RPMI7951 (cell line): Measurements from ENCODE around the gene GSTM2. TPM values are rescaled to one million over a fixed set of nuclear protein-coding genes. Genes with fewer than 3 reads are reported as not detected.

Experiments
- DNase-seq: peaks from one replicate; pipeline ENCODE4 v3.0.0-alpha.2; 2012; ENCODE audit warnings: low read depth
- total RNA-seq: library from RNA; depleted of rRNA; stranded (reverse); fragments of >200 nt; shearing (Covaris generic); gene quantifications from 2 replicates; pipeline ENCODE4 v1.2.3, GENCODE V29; 2014

GSTM2 gene
- total RNA-seq, 1 experiment from 2014 or later = 17.5 TPM

DNA sequence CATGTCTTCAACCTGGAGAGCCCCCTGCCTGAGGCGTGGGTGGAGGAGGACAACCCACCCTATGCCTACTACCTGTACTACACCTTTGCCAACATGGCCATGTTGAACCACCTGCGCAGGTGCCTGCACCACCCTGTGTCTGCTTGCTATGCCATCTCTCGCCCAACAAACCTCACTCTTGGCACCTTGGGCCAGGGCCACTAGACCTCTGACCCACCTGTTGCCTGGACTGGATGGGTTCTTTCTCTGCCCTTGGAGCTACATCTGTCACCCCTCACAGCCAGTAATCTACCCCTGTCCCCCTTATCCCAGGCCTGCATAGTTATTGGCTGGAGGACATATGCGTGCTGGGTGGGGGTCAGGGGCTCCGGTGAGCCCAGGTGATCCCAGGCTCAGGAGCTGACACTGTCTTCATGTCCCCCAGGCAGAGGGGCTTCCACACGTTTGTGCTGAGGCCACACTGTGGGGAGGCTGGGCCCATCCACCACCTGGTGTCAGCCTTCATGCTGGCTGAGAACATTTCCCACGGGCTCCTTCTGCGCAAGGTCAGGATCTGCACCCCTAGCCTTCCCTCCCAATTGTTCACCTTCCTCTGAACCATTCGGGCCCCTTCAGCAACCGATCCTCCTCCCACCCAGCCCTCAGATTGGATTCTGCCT, 38.4 kb upstream of the GSTM2 start:
- DNase-seq = no peak

DNA sequence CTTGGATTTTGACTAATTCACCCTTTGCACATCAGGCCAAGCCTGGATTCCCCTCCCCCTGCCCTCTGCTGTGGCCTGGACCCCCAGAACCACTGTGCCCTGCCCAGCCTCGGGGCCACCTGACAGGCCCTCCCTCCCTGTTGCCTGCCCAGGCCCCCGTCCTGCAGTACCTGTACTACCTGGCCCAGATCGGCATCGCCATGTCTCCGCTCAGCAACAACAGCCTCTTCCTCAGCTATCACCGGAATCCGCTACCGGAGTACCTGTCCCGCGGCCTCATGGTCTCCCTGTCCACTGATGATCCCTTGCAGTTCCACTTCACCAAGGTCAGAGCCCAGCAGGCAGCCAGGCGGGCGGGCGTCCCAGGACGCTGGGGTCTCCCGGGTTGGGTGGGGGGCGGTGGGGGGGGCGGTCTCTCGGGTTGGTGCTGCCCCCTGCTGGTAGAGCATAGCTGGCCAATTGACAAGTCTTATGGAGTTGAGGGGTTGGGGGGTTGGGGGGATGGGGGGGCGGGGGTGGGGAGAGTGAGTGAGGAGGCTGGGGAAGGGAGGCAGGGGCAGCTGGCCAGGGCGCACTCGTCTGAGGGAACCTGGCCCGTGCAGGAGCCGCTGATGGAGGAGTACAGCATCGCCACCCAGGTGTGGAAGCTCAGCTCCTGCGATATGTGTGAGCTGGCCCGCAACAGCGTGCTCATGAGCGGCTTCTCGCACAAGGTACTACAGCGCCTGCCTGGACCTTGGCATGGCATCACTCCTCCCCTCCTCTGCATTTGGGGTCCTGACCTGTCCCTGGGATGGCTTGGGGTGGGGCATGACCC, 37.6 kb upstream of the GSTM2 start:
- no peak for DNase-seq

DNA sequence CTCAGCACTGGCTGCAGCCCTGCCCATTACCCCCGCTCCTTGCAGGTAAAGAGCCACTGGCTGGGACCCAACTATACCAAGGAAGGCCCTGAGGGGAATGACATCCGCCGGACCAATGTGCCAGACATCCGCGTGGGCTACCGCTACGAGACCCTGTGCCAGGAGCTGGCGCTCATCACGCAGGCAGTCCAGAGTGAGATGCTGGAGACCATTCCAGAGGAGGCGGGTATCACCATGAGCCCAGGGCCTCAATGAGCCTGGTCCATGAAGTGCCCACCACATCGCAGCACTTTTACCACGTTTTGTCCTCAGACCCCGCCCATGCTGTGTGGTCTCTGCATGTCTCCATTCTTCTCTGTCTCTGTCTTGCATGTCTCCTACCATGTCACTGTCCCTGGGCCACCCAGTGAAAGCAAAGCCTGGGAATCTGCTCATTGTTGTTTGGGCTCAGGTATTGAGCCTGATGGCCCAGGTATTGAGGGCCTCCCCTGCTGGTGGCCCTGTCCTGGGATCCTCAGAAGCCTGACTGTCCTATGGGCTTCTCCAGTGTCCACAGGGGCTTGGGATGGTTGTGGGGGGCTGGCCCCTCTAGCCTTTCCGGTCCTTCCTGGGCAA, 36.9 kb upstream of the GSTM2 start:
- DNase-seq = no peak

DNA sequence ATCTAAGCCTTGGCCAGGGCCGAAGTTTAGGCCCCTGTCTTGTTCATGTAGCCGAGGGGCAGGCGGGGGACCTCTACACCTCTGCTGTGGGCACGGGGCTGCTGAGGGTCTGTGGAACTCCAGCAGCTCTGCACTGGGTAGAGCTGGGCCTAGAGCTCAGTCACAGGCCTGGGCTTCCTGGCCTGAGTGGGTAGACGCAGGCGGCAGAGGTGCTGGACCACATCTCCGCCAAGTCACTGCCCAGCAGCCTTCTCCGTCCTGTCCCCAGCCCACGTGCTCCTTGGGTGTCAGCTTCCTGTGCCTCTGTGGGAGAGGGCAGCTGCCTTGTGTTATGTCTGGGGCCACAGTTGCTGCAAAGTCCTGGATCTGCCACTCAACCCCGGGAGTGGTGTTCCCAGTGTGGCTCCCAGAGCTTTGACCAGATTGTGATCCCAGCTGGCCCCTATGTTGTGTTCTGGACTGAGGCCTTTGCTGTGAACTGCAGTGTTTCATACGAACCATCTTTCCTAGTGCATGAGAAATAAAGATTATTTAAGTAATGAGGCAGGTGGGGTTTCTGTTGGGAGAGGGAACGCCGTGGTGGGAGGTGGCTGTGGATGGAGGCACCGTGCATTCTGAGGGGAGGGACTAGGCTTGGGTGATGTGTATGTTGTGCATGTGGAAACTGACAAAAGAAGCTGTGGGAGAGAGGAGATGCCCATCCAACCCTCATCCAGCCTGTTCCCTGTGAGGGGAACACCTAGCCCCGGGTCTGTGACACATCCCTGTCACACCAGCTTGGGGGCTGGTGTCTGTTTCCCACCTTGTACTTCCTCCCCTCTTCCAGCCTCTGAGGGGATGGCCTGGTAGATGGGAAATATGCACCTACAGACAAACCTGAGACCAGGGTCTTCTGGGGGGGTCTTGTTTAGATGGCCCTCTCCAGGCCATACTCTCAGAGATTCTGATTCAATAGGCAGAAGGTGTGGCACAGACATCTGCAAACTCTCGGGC, 36.0 kb upstream of the GSTM2 start:
- DNase-seq = no peak

DNA sequence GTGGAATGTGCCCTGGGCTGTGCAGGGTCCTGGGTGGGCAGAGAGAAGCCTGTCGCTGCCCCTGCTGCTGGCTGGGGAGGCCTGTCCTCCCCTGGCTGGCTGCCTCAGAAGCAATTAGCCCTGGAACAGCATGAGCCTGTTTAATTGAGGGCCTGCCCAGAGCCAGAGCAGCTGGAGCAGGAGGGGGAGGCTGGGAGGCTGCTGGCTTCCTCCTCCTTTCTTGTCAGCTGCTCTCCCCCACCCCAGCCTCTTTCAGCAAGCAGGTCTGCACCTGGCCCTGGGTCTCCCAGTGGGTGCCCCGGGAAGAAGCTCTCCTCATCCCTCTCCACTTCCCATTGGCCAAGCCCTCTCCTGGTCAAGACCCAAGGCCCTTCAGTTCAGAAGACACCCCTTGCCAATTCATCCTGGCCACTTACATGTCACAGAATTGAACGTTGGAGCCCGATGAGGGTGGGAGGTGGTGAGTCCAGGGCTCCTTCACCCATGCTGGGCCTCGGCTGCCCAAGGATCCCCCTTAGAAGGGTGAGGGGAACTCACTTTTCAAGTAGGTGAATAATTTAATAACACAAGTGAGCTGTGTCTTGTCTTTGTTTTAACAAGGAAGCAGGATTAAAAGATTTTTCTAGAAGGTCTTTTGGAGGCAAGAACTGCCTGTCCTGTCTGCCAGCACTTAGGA, 35.0 kb upstream of the GSTM2 start:
- DNase-seq = no peak

DNA sequence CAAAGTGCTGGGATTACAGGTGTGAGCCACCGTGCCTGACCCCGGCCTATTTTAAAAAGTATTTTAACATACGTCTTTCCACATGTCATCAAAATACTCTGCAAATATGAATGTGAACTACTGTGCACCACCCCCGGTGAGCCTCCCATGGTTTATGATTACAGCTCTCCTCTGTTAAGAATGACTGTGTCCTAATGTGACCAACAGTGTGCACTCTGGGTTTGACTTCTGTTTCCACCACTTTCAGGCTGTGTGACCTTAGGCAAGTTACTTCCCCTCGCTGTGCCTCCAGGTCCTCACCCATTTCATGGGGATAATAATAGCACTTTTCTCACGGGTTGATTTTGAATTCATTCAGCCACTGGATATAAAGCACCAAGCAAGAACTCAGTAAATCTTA, 33.6 kb upstream of the GSTM2 start:
- no peak for DNase-seq

DNA sequence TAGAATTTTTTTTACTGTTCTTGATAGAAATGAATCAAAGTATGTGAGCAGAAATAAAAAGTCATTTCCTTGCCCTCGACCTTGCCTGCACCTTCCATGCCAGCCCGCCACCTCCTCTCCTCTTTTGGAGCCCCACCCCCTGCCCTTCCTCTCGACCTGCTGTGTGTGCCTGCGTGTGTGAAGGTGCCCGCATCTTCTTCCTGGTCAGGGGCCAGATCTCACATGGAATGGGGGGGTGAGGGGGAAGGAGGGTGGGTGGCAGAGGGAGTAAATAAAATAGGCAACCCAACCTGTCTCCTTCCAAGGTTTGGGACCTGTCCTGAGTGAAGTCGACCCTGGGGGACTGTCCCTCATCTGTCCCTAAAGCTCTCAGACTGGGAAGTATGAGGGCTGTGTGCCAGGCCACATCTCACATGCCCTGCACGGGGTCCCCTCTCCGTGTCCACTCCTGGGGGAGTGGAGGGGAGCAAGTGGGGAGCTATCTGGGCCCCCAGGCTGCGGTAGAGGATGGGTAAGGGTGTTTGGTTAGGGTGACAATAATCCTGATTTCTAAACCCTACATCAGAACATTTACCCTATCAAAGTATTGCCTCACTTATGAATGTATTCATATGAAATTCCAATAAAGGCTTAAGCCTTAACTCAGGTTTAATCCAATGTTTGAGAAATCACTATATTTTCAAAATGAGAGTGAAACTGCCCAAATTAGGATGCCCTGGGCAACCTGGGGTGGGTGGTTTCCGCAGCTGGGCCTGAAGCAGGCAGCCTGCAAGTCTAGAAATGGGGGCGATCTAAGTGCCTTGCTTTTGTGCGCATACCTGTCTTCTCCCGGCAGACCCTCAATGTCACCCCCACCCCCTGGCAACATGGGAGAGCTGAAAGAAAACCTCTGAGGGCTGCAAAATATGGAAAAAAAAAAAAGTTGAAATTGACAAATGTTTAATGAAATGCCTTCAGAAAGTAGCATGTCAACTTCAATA, 32.8 kb upstream of the GSTM2 start:
- DNase-seq = no peak

DNA sequence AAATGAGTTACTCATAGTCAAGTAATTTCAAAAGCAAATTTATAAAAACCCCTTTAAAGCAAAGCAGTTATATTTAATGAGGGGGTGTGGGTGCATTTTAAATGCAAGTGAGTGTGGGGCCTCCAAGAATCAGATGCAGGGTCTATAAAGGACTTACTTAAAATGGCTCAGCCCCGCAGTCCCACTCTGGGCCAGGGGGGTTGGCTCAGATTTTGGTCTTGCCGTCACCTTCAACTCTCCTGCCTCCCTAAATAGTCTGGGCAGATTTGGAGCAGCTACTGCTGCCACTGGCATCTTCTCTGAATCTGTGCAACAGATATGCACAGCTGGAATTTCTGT, 32.0 kb upstream of the GSTM2 start:
- DNase-seq = no peak

DNA sequence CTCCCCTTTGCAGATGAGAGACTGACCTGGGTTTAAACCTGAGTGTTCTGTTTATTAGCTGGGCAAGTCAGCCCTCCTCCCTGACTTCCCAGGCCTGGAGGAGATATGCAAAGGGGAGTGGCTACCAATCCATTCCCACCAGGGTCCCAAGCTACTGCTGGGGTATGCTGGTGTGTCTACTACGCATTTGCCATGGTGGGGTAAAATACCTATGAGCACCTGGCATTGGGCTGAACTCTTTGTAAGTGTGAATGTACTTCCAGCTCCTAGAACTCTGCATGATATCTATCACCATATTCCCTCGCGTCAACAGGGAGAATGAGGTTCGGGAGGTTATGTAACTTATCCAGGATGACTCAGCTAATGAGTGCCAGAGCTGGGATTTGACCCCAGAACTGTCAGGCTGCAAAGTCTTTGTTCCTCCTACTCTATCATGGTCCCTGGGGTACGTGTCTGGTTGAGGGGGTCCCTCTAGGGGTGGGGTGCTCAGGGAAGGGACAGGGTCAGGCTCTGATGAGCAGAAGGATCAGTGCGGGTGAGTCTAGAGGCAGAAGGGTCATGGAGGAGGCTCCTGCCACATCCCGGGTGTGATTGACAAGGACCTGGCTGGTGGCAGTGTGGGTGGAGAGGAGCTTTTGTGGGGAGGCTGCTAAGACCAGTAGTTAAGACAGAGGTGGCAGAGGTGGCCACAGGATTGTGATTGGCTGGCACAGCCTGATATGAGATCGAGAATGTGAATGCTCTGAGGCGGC, 31.5 kb upstream of the GSTM2 start:
- DNase-seq = peak; percentile 65

DNA sequence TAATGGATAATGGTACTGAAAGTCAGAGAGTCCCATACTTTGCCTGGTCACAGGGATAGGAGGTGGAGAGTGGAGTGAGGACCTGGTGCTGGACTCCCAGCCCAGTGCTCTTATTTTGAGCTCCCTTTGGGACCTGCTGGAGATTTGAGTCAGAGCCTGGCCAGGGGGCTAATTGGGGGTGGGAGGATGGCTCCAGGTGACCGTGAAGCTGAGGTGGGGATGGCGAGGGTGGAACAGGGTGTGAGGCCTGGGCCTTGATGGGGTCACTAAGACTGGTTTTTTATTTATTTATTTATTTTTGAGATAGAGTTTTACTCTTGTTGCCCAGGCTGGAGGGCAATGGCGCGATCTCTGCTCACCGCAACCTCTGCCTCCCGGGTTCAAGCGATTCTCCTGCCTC, 30.4 kb upstream of the GSTM2 start:
- DNase-seq = no peak

DNA sequence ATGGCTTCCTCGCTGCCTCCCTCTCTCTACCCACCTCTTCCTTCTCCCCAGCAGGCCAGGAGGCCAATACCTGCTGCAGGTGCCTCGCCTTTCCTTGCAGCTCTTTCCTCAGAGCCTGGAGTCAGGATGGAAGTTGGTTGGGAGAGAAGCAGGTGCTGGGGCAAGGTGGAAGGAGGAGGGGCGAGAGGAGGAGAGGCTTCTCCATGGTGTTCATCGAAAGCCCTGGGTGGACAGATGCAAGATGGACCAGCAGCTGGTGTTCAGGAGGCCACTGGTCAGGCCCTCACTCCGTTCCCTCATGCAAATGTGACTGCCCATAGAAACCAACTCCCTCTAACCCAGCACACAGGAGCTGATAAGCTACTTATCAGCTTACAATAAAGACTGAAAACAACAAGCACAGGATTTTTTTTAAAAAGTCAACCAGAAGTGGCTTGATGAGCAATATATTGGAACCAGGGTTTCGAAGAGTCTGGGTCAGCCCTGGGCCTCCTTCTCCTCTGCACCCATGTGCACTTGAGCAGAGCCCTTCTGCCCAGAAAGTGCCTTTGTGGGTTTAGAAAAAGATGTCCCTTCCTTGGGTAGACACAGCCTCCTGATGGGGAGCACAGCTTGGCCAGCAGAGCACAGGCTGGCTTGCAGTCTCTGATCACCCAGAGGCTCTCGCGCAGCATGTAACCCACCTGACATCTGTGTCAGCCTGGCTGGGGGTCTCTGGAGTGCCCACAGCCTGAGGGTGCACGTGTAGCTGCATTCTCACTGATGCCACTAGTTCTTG, 28.6 kb upstream of the GSTM2 start:
- no peak for DNase-seq

DNA sequence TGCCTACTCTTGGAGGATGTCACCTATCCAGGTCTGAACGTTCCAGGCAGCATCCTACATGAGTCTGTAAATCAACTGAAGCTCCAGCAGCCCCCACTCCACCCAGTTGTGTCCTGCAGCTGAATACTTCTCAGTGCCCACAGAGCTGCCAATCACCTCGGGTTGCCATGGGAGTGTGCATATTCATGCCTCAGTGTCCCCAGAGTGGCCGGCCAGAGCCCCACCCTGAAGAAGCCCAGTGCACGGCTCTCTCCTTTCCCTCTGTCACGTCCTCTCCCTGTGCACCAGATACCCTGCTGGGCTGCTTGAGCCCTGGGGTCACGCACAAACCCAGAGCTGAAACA, 28.0 kb upstream of the GSTM2 start:
- DNase-seq = no peak

DNA sequence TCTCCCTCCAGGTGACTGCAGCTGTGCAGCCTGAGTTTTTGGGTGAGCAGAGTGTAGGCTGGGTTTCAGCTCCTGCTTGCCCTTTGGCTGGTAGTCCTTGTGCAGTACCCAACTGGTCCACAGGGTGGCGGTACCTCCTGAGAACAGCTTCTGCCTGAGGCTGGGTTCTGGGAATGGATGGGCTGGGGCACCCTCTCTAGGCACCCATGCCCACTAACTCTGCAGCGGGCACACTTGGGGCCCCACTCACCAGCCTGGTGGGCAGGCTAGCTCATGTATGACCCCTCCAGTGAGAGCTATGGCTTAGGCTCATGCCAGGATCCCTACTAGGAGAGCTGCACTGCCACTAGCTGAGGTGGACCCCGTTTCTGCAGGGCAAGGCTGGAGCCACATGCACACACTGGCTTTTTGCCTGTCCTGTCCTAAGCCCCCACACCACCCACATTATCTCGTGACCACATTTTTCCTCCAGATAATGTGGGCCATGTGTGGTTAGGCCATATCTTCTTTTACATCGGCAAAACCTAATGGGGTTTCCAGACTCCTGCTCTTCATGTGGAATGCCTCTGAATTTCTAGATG, 27.5 kb upstream of the GSTM2 start:
- peak; percentile 58 for DNase-seq

DNA sequence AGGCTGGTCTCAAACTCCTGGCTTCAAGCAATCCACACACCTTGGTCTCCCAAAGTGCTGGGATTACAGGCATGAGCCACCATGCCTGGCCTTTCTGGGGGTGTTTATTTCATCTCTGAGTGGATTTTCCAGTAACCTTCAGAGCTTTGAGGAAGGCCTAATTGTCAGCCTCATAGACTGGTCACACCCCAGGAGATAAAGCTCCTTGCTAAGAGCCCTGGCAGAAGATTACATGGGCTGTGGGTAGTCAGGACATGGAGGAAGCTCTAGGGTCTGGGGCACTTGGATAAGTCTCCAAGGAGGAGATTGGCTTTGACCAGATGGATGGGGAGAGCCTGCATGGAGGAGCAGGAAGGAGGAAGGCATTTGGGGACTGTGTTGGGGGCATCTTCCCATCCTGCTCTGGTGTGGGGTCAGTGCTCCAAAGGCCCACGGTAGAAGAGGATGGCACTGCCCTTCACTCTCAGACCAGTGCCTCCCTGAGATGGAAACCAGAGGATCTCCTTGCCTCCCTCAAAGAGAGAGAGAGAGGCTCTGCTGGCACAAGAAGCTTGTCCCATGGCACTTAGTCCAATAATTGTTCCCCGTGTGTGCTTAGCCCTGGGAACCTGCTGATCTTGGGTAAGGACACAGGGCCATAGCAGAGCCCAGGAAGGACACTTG, 26.6 kb upstream of the GSTM2 start:
- no peak for DNase-seq

DNA sequence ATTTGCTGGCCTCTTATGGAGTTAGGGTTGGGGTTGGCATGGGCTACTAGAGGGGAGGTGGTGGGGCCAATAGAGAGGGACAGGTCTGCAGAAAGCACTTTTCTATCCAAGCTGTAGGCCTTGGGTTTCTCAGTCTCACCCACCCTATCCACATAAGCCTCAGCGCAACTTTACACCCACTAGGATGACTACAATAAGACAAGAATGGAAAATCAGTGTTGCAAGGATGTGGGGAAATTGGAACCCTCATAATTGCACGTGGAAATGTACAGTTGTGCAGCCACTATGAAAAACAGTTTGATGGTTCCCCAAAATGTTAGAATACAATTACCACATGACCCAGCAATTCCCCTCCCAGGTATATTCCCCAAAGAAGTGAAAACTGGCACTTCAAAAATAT, 26.0 kb upstream of the GSTM2 start:
- DNase-seq = no peak

DNA sequence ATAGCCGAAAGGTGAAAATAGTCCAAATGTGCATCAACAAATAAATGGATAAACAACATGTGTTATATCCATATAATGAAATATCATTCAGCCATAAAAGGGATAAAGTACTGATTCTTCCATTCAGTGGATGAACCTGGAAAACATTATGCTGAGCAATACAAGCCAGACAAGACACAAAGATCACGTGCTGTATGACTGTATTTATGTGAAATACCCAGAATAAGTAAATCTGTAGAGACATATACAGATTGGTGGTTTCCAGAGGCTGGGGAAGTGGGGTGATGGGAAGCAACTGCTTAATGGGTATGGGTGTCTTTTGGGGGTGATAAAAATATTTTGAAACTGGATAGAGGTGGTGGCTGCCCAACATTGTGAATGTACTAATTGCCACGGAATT, 25.2 kb upstream of the GSTM2 start:
- no peak for DNase-seq

DNA sequence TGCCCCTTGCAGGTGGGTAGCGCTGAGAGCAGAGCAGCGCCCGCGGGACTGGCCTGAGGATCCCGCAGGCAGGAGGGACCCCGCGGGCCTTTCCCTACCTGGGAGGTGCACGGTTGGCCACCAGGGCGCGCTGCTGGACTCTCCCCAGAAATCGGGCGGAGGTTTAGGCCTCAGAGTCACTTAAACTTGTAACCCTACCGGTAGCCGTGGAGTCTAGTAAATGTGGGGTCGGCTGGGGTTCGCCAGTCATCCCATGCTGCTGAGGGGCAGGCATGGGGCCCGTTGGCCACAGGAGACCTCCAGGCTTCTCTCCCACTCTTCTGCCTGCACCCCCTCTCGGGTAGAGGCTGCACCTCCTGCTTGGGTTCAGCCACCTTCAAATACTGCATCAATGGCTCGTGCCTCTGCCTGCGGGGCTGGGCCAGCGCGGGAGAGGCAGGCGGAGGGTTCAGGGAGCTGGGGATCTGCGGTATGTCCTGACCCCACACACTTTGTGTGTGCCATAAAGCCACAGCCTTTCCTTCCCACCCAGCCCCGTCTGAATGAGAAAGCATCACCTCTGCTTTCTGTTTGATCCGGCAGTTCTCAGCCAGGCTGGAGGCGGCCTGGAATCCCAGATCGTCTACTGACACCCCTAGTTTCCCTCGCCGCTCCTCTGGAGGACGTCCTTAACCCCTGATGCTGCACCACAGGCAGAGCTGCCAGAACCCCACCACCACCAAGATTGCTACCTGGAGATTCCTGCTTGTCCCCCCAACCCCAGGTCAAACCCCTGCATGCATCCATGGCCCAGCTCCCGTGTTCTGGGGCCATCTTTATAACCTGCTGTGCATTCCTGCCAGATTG, 24.2 kb upstream of the GSTM2 start:
- peak; percentile 65 for DNase-seq
